IPS DF 6.9 (cell line): ENCODE measurements around the gene PAFAH1B1.
"Not testable (repeated sequence)": the region's sequence is repeated elsewhere in the genome, so short reads cannot be mapped to it uniquely, and the experiment has no call there.

ENCODE experiments used
- DNase-seq: peaks from one replicate; pipeline ENCODE4 v3.0.0-alpha.2; 2013; ENCODE audit warnings: low read depth, low spot score
- H3K27ac ChIP-seq: one replicate; pipeline ENCODE4 v1.5.1; 2013; ENCODE audit warnings: low read length, control low read depth
- H3K27me3 ChIP-seq: 2 replicates; pipeline ENCODE4 v1.6.1; 2013; ENCODE audit warnings: mild to moderate bottlenecking, low read length; ENCODE audit not compliant: control insufficient read depth, insufficient read depth
- H3K36me3 ChIP-seq: 2 replicates; pipeline ENCODE4 v1.6.1; 2013; ENCODE audit warnings: low read length; ENCODE audit not compliant: control insufficient read depth, insufficient read depth
- H3K4me1 ChIP-seq: 2 replicates; pipeline ENCODE4 v1.6.1; 2013; ENCODE audit warnings: low read length; ENCODE audit not compliant: control insufficient read depth, insufficient read depth
- H3K4me3 ChIP-seq: 2 replicates; pipeline ENCODE4 v1.5.1; 2013; ENCODE audit warnings: mild to moderate bottlenecking, low read length
- H3K9me3 ChIP-seq: 2 replicates; pipeline ENCODE4 v1.6.1; 2013; ENCODE audit warnings: low read length, inconsistent platforms; ENCODE audit not compliant: control insufficient read depth, insufficient read depth
- WGBS: extraction: QIAGEN DNeasy Blood & Tissue Kit; methylation state at CpG from one replicate; pipeline ENCODE4 v1.1.7; 2013; ENCODE audit warnings: mixed read lengths, missing lambda C conversion rate; ENCODE audit not compliant: insufficient read length, insufficient coverage; 5-methylcytosine and 5-hydroxymethylcytosine counted together

Gene PAFAH1B1

DNA sequence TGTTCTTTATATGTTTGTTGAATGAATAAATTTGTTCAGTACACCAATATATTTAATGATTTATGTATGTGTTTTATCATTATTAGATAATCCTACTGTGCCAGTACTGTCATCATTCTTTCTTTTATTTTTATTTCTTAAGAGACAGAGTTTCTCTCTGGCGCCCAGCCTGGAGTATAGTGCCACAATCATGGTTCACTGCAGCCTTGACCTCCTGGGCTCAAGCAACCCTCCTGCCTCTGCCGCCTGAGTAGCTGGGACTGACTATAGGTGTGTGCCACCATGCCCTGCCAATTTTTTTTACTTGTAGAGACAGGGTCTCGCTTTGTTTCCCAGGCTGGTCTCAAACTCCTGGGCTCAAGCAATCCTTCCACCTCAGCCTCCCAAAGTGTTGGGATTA lies 41.8 kb downstream of the PAFAH1B1 start:
- H3K9me3 ChIP-seq, result no peaks in the 10 kb centered on the region
- WGBS, result no CpG with 5 or more reads among the region's 3 CpGs
- no peaks in the 10 kb centered on the region for H3K27me3 ChIP-seq
- no peak for DNase-seq
- no peaks in the 10 kb centered on the region for H3K36me3 ChIP-seq
- H3K4me3 ChIP-seq, result no peak overlapping the region
- H3K27ac ChIP-seq, result no peak overlapping the region
- H3K4me1 ChIP-seq, result no peaks in the 10 kb centered on the region

DNA sequence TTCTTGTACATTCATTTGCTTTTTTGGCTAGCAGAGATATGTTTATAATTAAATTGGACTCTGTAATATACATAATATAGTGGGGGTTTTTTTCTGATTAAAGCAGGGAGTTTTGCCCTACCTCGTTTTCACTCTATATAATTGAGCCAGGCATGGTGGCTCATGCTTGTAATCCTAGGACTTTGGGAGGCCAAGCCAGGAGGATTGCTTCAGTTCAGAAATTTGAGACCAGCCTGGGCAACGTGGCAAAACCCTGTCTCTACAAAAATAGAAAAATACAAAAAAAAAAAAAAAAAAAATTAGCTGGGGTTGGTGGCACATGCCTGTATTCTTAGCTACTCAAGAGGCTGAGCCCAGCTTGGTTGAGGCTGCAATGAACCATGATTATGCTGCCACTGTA lies 42.2 kb downstream of the PAFAH1B1 start:
- H3K36me3 ChIP-seq, result no peaks in the 10 kb centered on the region
- H3K4me1 ChIP-seq, result no peaks in the 10 kb centered on the region
- no peak for DNase-seq
- no peak overlapping the region for H3K4me3 ChIP-seq
- no peaks in the 10 kb centered on the region for H3K27me3 ChIP-seq
- no peaks in the 10 kb centered on the region for H3K9me3 ChIP-seq
- no peak overlapping the region for H3K27ac ChIP-seq
- WGBS, result no CpG with 5 or more reads among the region's 2 CpGs

DNA sequence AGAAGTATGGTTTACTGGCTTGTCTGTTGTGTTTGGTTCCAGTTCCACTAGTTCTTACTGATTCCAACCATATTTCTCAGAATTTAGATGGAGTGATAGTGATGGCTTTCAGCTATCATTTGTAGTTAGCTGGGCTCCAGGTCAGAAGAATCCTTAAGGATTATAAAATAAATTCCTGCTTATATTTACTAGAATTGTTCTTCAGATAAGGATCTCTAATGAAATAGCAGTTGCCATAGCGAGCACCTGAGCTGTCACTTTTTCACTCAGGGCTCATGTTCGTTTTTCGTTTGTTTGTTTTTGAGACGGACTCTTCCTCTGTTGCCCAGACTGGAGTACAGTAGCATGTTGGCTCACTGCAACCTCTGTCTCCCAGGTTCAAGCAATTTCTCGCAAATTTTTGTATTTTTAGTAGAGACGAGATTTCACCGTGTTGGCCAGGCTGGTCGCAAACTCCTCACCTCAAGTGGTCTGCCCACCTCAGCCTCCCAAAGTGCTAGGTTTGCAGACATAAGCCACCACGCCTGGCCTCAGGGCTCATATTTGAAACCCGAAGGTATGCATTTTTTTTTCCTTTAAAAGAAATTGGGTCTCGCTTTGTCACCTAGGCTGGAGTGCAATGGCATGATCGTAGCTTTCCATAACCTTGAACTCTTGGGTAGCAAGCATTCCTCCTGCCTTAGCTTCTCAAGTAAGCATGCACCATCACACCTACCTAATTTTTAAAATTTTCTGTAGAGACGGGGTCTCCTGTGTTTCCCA lies 42.9 kb downstream of the PAFAH1B1 start:
- H3K27ac ChIP-seq, result no peak overlapping the region

DNA sequence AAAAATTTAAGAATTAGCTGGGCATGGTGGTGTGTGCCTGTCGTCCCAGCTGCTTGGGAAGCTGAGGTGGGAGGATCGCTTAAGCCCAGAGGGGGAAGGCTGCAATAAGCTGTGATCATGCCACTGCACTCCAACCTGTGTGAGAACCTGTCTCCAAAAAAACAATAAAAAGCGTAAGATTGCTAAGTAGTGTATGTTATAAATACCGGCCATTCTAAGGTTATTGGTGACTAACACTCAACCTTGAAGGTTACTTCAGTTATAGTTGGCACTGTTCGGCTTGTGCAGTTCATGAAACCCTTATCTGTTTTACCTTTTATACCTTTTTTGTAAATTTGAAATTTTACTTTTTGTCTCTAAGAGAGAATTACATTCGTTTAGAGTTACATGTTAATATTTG lies 44.0 kb downstream of the PAFAH1B1 start:
- H3K36me3 ChIP-seq, result no peaks in the 10 kb centered on the region
- no peaks in the 10 kb centered on the region for H3K4me1 ChIP-seq
- no peaks in the 10 kb centered on the region for H3K9me3 ChIP-seq
- H3K27ac ChIP-seq, result no peak overlapping the region
- no CpG with 5 or more reads among the region's 6 CpGs for WGBS
- no peak for DNase-seq
- no peaks in the 10 kb centered on the region for H3K27me3 ChIP-seq
- no peak overlapping the region for H3K4me3 ChIP-seq

More for the DNA sequence above, 42.9 kb downstream of the PAFAH1B1 start:
- no peak overlapping the region for H3K4me3 ChIP-seq
- H3K27me3 ChIP-seq, result no peaks in the 10 kb centered on the region
- no peaks in the 10 kb centered on the region for H3K36me3 ChIP-seq
- WGBS, result no CpG with 5 or more reads among the region's 13 CpGs
- no peaks in the 10 kb centered on the region for H3K9me3 ChIP-seq
- no peaks in the 10 kb centered on the region for H3K4me1 ChIP-seq
- no peak for DNase-seq

DNA sequence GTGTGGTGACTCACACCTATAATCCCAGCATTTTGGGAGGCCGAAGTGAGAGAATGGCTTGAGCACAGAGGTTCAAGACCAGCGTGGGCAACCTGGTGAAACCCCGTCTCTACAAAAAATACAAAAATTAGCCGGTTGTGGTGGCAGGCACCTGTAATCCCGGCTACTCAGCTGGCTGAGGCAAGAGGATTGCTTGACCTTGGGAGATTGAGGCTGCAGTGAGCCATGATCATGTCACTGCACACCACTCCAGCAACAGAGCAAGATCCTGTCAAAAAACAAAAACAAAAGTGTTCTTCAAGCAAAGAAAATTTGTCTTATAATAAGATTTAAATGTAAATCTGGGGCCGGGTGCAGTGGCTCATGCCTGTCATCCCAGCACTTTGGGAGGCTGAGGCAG lies 51.5 kb downstream of the PAFAH1B1 start:
- no peaks in the 10 kb centered on the region for H3K9me3 ChIP-seq
- H3K4me3 ChIP-seq, result no peak overlapping the region
- no peaks in the 10 kb centered on the region for H3K27me3 ChIP-seq
- H3K4me1 ChIP-seq, result no peaks in the 10 kb centered on the region
- H3K27ac ChIP-seq, result no peak overlapping the region
- no peaks in the 10 kb centered on the region for H3K36me3 ChIP-seq
- no CpG with 5 or more reads among the region's 6 CpGs for WGBS
- no peak for DNase-seq

DNA sequence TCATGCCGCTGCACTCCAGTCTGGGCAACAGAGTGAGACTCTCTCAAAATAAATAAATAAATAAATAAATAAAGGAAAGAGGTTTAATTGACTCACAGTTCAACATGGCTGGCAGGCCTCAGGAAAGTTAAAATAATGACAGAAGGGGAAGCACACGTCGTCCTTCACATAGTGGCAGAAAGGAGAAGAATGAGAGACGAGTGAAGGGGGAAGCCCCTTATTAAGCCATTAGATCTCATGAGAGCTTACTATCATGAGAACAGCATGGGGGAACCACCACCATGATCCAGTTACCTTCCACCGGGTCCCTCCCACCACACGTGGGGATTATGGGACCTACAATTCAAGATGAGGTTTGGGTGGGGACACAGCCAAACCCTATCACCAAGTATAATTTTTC lies 54.5 kb downstream of the PAFAH1B1 start:
- no peaks in the 10 kb centered on the region for H3K36me3 ChIP-seq
- no peaks in the 10 kb centered on the region; the same call in 1 of the 2 replicates for H3K9me3 ChIP-seq
- DNase-seq, result no peak
- WGBS, result no CpG with 5 or more reads among the region's 6 CpGs
- no peak overlapping the region for H3K27ac ChIP-seq
- H3K27me3 ChIP-seq, result no peaks in the 10 kb centered on the region
- no peaks in the 10 kb centered on the region for H3K4me1 ChIP-seq
- no peak overlapping the region for H3K4me3 ChIP-seq

DNA sequence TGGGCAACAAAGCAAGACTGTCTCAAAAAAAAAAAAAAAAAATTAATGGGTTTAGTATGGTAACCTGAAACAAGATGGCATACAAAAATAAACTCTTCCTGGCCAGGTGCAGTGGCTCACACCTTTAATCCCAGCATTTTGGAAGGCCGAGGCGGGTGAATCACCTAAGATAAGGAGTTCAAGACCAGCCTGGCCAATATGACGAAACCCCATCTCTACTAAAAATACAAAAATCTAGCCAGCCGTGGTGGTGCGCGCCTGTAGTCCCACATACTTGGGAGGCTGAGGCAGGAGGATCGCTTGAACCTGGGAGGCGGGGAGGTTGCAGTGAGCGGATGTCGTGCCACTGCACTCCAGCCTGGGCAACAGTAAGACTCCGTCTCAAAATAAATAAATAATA lies 55.7 kb downstream of the PAFAH1B1 start:
- DNase-seq, result no peak
- no CpG with 5 or more reads among the region's 11 CpGs for WGBS

DNA sequence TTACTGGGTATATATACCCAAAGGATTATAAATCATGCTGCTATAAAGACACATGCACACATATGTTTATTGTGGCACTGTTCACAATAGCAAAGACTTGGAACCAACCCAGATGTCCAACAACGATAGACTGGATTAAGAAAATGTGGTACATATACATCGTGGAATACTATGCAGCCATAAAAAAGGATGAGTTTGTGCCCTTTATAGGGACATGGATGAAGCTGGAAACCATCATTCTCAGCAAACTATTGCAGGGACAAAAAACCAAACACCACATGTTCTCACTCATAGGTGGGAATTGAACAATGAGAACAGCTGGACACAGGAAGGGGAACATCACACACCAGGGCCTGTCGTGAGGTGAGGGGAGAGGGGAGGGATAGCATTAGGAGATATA lies 59.5 kb downstream of the PAFAH1B1 start:
- not testable (repeated sequence) for H3K36me3 ChIP-seq, H3K27ac ChIP-seq, H3K4me1 ChIP-seq, H3K9me3 ChIP-seq, DNase-seq, H3K4me3 ChIP-seq, H3K27me3 ChIP-seq
- WGBS, result no CpG with 5 or more reads among the region's 3 CpGs

More for the DNA sequence above, 55.7 kb downstream of the PAFAH1B1 start:
- Histone ChIP-seq H3K4me3 (no peak overlapping the region), H3K27ac (no peak overlapping the region), H3K4me1 (no peaks in the 10 kb centered on the region), H3K36me3 (no peaks in the 10 kb centered on the region), H3K9me3 (no peaks in the 10 kb centered on the region; the same call in 1 of the 2 replicates), H3K27me3 (no peaks in the 10 kb centered on the region)

DNA sequence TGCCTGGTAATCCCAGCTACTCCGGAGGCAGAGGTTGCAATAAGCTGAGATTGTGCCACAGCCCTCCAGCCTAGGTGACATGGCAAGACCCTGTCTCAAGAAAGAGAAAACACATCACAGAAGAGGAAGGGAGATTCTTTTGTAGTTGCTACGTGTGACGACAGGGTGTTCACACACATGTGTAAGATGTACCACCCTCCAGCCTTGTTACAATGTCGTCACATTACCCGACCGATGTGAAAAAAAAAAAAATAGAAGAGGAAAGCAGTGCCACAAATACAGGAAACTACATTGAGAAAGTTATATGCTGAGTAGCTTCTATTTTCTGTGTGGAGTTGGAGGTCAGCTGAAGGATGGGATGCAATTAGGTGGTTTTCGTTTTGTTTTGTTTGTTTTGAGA lies 62.1 kb downstream of the PAFAH1B1 start:
- no peaks in the 10 kb centered on the region; the same call in 1 of the 2 replicates for H3K9me3 ChIP-seq
- no peaks in the 10 kb centered on the region for H3K4me1 ChIP-seq
- no peaks in the 10 kb centered on the region for H3K27me3 ChIP-seq
- H3K36me3 ChIP-seq, result no peaks in the 10 kb centered on the region
- no CpG with 5 or more reads among the region's 7 CpGs for WGBS
- H3K4me3 ChIP-seq, result no peak overlapping the region
- no peak for DNase-seq
- H3K27ac ChIP-seq, result no peak overlapping the region

DNA sequence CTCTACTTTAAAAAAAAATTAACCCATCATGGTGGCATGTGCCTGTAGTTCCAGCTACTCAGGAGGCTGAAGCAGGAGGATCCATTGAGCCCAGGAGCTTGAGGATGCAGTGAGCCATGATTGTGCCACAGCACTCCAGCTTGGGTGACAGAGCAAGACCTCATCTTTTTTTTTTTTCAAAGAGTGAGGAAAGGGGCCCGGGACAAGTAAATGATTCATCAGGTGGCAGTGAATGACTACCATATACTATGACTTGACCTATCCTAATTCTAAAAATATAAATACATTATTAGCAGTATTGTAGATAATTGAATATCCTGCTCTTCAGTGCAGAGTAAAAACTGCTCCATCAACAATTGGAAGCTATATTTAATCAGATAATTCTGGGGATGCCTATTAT lies 62.8 kb downstream of the PAFAH1B1 start:
- Histone ChIP-seq H3K27me3 (no peaks in the 10 kb centered on the region), H3K9me3 (no peaks in the 10 kb centered on the region; the same call in 1 of the 2 replicates), H3K4me1 (no peaks in the 10 kb centered on the region), H3K4me3 (no peak overlapping the region), H3K36me3 (no peaks in the 10 kb centered on the region), H3K27ac (no peak overlapping the region)
- DNase-seq, result no peak
- WGBS, result no CpG with 5 or more reads among the region's 1 CpG

DNA sequence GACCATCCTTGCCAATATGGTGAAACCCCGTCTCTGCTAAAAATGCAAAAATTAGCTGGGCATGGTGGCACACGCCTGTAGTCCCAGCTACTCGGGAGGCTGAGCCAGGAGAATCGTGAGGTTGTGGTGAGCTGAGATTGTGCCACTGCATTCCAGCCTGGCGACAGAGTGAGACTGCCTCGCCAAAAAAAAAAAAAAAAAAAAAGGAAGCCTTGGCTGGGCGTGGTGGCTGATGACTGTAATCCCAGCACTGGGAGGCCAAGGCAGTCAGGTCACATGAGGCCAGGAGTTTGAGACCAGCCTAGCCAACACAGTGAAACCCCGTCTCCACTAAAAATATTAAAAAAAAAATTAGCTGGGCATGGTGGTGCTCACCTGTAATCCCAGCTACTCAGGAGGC lies 65.9 kb downstream of the PAFAH1B1 start:
- H3K4me1 ChIP-seq, H3K27me3 ChIP-seq, H3K36me3 ChIP-seq, DNase-seq, H3K27ac ChIP-seq, H3K4me3 ChIP-seq, H3K9me3 ChIP-seq: not testable (repeated sequence)
- no CpG with 5 or more reads among the region's 8 CpGs for WGBS
